Stimulated activated CD8-positive, alpha-beta memory T cell treated with anti-CD3 and anti-CD28 coated beads, Interleukin-12 subunit alpha, Interleukin-12 subunit beta, amount 100 ng/mL, for 24 hours (primary cell): ENCODE measurements around the gene FAR2.
"Not testable (repeated sequence)": the region's sequence is repeated elsewhere in the genome, so short reads cannot be mapped to it uniquely, and the experiment has no call there.

ENCODE experiments used
- DNase-seq: peaks from one replicate; pipeline ENCODE4 v3.0.0-alpha.2; 2020; ENCODE audit errors: extremely low read depth

The FAR2 gene

DNA sequence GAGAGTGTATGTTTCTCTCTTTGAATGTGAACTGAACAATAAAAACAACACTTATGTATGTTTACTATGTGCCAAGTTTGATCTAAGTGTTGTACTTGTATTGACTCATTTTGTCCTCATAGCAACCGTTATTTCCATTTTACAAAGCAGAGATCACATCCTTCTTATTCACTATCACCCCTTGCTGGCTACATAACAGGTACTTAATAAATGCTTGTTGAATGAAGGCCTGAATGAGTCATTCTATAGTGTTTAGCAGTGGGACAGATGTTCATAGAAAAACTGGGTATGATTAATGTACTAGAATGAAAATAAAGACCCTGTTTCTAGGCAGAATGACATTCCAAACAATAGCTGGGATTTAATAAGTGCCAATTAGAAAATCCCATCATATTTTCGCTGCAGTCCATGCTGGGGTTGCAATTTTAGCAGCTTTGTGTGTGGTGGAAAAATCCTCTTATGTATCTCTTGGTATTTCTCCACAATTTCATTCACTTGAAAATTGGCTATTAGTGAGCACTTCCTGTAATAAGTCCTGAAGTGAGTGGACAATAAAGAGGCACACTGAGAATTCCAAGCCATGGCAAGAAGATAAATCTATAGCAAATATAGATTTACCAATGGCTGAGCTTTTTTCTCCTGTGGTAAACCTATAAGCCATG lies 86.0 kb downstream of the FAR2 start:
- DNase-seq = no peak

DNA sequence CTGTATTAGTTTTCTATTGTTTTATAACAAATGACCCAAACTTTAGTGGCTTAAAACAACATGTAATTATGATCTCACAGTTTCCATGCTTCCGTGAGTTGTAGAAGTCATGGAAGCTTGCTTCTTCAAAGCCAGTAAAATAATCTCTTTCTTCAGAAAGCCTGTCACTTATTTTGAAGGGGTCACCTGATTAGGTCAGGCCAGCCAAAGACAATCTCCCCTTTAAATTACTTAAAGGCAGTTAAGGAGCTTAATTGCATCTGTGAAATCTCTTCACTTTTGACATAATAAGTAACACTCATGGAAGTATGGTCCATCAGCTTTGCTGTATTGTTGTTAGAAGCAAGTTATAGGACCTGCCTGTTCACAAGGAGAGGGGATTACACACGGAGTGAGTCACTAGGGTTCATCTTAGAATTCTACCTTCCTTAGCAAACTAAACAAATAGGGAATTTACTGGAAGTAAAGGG lies 89.8 kb downstream of the FAR2 start:
- DNase-seq = no peak

DNA sequence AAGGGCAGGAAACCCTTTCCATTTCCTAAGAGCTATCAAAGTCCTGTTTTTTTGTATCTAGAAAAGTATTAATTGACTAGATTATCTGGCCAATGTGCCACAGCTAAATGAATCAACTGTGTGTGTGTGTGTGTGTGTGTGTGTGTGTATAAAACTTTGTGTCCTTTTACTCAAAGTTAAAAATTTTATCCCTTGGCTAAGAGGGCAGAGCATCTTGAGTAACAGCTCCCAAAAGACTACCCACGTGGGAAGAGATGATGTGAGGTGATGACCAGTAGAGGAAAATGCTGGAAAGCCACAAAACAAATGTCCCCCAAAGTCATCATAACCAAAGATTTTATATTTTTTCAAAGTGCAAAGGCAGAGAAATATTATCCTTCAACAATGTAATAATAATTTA lies 90.3 kb downstream of the FAR2 start:
- DNase-seq = no peak

DNA sequence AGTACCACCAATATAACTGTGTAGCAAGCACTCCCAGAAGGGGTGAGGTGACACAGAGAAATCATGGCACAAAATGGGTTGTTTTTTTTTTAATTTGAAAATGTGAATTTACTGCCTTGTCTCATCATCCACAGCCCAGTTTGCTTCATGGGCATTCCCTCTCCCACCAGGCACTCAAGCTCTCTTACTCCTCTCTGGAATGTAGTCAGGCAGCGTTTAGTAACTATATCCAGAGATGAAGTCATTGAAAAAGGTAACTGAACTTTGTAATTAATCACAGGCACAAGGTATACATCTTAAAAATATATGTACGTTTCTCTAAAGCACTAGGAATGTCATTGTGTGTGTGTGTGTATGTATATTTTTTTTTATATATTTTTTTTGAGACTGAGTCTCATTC lies 91.4 kb downstream of the FAR2 start:
- DNase-seq = no peak

DNA sequence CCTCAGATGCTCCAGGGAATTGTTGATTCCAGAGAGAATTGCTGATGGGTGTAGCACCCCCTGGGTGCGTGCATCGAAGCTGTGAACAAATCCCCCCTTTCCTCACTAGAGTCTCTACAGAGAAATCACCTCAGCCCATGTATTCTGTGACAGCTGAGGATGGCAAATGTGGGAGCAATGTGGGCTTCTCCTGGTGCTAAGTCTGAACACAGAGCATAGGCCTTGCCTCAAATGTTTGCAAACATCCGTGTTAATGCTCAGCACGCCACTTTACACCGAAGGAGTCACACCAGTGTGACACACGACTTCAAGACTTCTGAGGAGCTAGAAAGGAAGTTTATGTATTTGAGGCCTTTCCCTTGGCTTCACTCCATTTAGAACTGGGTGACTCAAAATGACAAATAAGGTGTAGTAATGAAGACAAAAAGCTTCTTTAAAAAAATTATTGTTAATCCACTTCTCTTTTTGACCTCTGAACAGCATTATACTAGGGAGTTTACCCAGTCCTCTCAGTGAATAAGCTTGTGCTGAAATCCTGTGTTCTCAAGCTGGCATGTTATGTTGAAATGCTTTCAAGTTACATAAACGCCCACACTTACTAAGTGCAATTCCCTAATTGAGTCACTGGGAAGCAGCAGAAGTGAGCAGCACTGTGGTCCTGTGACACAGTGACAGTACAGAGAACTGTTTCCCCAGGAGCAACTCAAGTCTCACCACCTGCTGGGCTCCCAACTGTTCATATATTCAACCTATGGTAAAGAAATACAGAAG lies 92.9 kb downstream of the FAR2 start:
- DNase-seq = no peak

DNA sequence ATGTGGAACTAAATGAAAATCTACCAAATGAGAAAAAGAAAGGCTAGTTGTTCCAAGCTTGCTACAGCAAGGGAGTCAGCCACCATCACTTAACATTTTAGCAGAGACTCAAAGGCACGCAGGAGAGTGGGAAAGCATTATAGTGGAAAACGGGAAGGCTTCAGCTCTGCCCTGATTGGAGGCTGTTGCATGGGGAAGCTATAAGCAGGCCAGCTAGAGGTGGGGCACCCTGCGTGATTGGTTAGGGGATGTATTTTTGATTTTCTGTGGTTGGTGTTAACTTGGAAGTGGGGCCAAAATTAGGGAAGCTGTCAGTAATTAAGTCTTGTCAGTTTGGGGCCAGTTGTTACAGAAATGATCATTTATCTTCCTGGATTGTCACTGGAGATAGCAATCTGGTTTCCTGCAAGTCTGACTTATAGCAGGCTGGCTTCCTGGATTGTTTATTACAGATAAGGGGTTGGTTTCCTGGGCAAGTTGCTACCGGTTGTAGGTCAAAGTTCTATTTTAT lies 93.9 kb downstream of the FAR2 start:
- no peak for DNase-seq

DNA sequence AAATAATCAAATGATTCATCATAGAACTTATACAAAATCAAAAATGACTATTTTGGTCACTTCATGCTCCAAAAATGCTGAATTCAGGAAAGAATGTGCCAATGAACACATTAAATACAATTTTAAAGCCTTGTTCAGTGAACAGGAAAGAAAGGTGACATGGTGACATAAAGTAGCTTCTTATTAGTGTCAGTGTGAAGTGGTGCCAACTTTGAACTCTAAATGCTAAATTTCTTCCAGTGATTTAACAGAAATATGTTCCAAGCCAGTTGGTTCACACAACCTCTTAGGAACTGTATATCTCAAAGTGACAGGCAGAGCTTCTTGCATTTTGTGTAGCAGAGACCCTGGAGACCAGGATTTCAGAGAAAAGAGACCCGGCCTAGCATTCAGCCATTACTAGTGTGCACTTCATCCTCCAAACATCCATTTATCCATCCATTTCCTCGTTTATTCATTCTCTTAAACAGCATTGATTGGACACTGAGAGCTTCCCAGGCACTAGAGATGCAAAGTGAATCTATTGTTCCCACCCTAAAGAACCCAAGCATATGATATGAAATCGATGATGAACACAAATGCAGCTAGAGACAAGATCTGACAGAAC lies 95.2 kb downstream of the FAR2 start:
- no peak for DNase-seq

DNA sequence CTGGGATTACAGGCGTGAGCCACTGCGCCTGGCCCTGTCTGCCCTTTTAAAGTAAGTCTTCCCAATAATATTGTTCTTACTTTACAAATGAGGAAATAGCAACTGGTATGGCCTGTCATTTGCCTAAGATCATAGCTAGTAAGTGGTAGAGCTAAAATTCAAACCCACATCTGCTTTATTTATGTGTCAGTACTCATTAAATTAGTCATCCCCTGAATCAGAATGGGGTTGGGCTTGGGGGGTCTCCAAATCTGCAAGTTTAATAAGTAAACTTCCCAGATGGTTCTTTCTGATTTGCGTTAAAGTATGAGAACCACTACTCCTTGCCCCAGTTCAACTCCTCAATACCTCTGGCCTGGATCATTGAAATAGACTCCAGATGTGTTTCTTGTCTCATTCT lies 96.2 kb downstream of the FAR2 start:
- no peak for DNase-seq

DNA sequence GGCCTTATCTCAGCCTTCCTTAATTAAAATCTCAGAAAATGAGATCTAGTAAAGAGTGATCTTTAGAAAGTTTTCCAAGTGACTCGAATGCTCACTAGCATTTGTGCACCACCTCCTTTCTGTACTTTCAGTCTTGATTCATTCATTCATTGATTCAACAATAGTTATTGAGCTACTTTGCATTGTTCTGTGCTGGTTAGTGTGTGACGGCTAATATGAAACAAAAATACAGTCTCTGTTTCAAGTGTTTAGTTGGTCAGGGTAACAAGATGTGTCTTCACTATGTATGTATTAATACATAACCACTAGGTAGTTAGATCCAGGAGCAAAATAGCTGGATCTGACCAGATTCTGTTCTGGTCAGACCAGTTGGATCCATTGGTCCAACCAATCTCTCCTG lies 100.9 kb downstream of the FAR2 start:
- DNase-seq = no peak

DNA sequence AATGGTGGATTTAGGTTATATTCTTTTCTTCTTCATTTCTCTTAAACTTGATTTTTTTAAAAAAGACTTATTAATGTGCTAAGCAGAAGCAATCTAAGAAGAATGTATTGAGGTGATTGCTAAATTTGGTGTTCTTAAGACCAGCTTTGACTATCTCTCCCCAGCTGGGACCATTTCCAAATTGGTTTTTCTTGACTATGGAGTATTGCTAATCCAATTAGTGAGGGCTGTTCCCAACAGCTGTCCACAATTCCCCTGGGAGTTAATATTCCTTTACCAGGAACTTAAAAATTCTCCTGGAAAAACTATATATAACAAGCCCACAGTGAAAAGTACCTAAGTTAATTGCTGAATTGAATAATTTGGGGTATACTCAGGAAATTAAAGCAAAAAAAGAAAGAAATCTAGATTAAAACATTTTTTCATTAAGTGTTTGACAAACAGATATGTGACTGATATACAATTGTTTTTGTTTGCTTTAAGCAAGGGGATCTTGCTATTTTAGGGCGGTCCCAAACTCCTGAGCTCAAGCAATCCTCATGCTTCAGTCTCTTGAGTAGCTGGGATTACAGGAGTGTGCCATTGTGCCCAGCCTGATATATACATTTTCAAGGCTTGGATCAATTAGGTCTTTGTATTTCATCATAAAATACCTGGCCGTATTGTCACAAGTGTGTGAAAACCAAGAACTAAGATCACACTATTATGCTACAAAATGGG lies 105.0 kb downstream of the FAR2 start:
- no peak for DNase-seq

DNA sequence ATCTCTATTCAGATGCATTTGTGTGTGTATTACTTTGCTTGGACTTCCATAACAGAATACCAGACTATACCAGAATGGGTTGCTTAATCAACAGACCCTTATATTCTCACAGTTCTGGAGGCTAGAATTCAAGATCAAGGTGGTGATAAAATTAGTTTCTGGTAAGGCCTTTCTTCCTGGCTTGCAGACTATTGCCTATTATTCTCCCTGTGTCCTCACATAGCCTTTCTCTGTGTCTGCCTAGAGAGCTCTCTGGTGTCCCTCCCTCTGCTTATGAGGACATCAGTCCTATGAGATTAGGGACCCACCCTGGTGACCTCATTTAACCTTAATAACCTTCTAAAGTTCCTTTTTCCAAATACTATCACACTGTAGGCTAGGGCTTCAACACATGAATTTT lies 106.0 kb downstream of the FAR2 start:
- DNase-seq = no peak

DNA sequence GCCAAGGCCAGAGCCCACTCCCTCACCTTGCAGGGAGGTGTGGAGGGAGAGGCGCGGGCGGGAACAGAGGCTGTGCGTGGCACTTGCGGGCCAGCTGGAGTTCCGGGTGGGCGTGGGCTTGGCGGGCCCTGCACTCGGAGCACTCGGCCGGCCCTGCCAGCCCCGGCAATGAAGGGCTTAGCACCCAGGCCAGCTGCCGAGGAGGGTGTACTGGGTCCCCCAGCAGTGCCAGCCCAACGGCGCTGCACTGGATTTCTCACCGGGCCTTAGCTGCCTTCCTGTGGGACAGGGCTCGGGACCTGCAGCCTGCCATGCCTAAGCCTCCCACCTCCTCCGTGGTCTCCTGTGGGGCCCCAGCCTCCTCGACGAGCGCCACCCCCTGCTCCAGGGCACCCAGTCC lies 107.5 kb downstream of the FAR2 start:
- no peak for DNase-seq

DNA sequence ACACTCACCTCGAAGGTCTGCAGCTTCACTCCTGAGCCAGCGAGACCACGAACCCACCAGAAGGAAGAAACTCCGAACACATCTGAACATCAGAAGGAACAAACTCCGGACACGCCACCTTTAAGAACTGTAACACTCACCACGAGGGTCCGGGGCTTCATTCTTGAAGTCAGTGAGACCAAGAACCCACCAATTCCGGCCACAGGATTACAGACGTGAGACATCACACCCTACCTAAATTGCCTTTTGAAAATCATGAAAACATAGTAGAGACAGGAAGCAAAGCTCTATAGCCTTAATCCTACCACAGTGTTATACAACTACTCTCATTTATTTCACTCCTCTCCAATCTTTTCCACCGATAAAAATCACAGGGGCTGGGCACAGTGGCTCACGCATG lies 108.6 kb downstream of the FAR2 start:
- not testable (repeated sequence) for DNase-seq

DNA sequence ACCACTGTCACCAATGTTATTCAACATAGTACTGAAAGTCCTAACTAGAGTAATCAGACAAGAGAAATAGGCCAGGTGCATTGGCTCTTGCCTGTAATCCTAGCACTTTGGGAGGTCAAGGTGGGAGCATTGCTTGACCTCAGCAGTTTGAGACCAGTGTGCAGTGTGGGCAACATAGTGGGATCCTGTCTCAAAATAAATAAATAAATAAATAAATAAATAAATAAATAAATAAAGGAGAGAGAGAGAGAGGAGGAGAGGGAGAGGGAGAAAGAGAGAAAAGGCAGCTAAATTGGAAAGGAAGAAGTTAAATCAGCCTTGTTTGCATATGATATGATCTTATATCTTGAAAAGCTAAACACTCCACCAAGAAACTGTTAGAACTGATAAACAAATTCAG lies 115.3 kb downstream of the FAR2 start:
- no peak for DNase-seq

DNA sequence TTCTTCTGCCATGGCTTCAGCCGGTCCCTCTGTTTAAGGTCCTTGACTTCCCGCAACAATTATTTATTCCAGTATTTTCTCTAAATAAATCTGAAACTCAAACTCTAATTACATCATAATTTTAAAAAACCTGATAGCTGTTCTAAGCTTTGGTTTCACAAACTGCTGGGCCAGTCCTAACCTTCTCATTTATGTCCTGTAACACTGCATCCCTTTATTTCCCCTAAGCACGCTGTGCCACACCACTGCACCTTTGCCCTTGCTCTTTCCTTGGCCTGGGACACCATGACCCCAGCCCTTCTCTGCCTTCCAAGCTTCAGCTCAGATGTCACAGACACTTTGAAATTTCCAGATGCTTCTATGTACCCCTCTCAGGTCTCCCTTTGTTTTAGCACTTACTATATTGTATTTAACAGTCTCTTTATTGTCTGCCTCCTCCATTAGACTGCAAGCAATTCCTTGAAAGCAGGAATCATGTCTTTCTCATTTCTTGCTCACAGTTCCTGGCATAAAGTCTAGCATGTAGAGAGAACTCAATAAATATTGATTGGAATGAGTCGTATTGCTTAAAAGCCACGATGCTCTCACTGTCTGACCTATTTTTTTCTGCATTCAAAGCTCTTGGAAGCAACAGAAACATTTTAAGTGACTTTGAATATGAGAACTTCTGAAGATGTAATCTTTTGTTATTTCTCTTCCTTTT lies 120.8 kb downstream of the FAR2 start:
- no peak for DNase-seq

DNA sequence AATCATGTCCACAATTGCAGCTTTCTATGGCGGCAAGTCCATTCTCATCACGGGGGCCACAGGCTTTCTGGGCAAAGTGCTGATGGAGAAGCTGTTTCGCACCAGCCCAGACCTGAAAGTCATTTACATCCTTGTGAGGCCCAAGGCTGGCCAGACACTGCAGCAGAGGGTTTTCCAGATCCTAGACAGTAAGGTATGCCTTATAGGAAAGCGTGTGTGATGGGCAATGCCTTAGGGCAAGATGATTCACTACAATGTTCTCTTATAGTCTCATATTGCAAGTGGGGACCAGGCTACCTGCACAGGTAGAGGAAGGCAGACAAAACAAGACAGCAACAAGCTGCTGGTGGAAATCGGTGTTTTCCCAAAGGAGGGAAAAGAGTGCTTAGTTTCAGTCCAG lies 121.4 kb downstream of the FAR2 start:
- DNase-seq = no peak

DNA sequence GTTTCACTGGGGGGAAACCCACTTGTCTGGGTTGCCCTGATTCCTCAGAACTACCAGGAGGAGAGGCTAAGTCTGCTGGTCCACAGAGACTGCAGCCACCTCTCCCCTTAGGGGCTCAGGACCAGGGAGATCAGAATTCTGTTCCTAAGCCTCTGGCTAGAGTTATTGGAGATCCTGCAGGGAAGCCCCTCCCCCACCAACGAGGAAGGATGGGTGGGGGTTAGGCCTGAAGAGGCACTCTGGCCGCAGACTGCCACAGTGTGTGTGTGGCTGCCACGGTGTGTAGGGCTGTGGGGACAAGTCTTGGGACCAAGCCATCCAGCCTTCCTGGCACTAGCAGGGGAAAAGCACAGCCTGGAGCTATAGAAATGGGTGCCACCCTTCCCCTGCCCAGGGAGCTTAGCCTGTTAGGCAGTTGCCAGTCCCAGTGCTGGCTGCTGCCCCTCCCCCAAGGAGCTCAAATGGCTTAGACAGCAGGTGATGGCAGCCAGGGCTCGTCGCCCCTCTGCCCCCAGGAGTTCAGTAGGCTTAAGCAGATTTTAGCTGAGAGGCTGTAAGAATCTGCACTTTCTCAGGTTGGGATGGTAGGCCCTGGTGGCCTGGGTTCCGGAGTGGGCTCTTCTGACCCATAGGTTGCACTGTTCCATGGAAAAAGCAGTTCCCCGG lies 124.2 kb downstream of the FAR2 start:
- DNase-seq = no peak

DNA sequence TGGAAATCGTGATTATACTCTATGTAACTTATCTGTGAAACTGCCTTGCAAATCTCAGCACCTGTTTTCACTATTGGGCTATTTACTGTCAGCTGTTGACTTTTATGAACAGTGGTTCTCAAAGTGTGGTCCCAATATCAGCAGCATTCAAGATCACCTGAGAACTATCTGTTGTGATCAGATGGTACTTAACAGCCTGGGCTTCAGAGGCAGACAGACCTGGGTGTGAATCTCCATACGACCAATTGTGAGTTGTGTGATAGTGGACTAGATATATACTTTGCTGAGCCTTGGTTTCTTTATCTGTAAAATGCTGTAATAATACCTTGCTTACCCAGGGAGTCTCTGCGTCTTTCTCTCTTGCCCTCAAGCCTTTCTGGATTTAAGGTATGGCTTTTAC lies 126.8 kb downstream of the FAR2 start:
- DNase-seq = no peak

DNA sequence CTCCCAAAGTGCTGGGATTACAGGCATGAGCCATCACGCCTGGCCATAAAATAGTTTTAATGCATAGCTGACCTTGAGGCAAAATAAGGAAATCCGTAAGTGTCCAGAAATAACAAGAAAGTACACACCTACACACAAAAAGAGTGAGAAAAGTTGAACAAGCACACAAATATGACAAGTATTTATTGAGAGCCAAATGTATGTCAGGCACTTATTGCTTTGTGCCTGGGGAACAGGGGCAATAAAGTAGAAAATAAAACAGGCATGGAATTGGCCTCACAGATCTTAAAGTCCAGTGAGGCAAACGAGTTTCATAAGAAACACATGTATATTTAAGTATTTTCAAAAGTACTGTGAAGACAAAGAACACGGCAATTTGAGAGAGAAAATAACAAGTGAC lies 128.2 kb downstream of the FAR2 start:
- no peak for DNase-seq

DNA sequence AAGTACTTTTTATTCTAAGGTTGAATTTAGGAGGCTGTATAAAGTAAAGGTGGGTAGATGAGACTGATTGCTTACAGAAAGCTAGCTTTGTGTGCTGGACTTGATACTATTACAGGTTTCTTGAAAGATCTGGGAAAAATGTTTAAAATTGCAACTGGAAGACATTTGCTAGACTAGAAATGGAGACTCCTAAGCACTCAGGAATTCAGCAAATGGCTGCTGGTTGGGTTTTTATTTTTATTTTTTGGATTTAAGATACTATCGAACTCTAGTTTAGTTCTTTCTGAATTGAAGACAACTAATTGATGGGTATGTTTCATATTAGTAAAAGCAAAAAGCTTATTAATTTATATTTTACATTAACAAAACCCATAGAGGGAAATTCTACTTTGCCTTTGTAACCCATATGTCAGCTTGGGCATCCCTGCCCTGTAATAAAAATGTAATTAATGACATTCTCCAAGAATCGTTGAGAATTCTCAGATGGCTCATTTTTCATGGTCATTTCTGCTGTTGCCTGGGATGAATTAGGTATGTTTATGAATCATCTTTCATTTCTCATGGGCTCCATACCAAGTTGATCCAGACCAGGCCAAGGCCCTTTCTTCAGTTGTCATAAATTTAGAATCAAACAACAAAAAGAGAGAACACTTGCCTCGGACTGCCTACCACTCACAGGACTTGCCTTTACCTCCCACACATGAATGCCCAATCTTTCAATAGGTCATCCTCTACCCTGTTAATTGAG lies 129.8 kb downstream of the FAR2 start:
- no peak for DNase-seq
